MCF 10A (cell line): Measurements from ENCODE around the gene RIBC1. TPM values are rescaled to one million over a fixed set of nuclear protein-coding genes. Genes with fewer than 3 reads are reported as not detected.

Source experiments
- BruUV-seq: library from RNA; stranded (reverse); fragments of 400-500 nt; replicated peaks from 2 replicates; lab custom pipeline; 2021; lab: Mats Ljungman, UMichigan
- CTCF ChIA-PET: fragments of 300-600 bp; sonication (Branson Sonifier 250); formaldehyde crosslinking; extraction: SDS; loops from one replicate; lab custom pipeline; 2021; ENCODE audit warnings: antibody characterized with exemption, inconsistent platforms; lab: Yijun Ruan, JAX
- POLR2A ChIA-PET: fragments of 300-600, 350-650 bp; sonication (Branson Sonifier 250); formaldehyde crosslinking; extraction: SDS; loops from one replicate; lab custom pipeline; 2020; ENCODE audit warnings: antibody characterized with exemption, inconsistent platforms; lab: Yijun Ruan, JAX
- DNase-seq: peaks from one replicate; pipeline ENCODE4 v3.0.0-alpha.2; 2018; ENCODE audit not compliant: unreplicated experiment
- H3K27ac Mint-ChIP-seq: one replicate; pipeline ENCODE4 v1.8.0; 2022; ENCODE audit warnings: mild to moderate bottlenecking, low read depth, mixed read lengths; ENCODE audit not compliant: unreplicated experiment
- H3K27me3 Mint-ChIP-seq: one replicate; pipeline ENCODE4 v1.8.0; 2022; ENCODE audit warnings: mixed read lengths; ENCODE audit not compliant: insufficient read depth, unreplicated experiment
- H3K36me3 Mint-ChIP-seq: one replicate; pipeline ENCODE4 v1.8.0; 2022; ENCODE audit warnings: mild to moderate bottlenecking, moderate library complexity, mixed read lengths; ENCODE audit not compliant: insufficient read depth, unreplicated experiment
- H3K4me1 Mint-ChIP-seq: one replicate; pipeline ENCODE4 v1.8.0; 2022; ENCODE audit warnings: mixed read lengths; ENCODE audit not compliant: insufficient read depth, unreplicated experiment
- H3K4me3 Mint-ChIP-seq: one replicate; pipeline ENCODE4 v1.8.0; 2022; ENCODE audit warnings: mild to moderate bottlenecking, moderate library complexity, mixed read lengths; ENCODE audit not compliant: unreplicated experiment
- H3K9me3 Mint-ChIP-seq: one replicate; pipeline ENCODE4 v1.8.0; 2022; ENCODE audit warnings: mixed read lengths; ENCODE audit not compliant: unreplicated experiment
- intact Hi-C: fragments of 100-400 bp; cut with micrococcal nuclease; formaldehyde crosslinking; loops from 2 replicates; pipeline ENCODE4 v1.14.1; 2022
- microRNA-seq: library from miRNA; unstranded; fragments of <30 nt; microRNA quantifications from one replicate; pipeline ENCODE4 v1.2.0, GENCODE V29; 2022
- total RNA-seq: library from RNA; stranded (reverse); gene quantifications from 2 replicates; pipeline ENCODE4 v1.2.3, GENCODE V29; 2022
- TF ChIP-seq, protein P1 (sequence below): fragments of 200-600 bp; IDR thresholded peaks from one replicate; pipeline ENCODE4 v1.8.0; 2022; ENCODE audit warnings: antibody characterized with exemption, mild to moderate bottlenecking; ENCODE audit not compliant: unreplicated experiment

The RIBC1 gene
- total RNA-seq, 1 experiment from 2014 or later, result 0.82 TPM

- peaks cover 6% of the 10 kb centered on the region for H3K4me1 Mint-ChIP-seq
- no peaks in the 10 kb centered on the region for H3K36me3 Mint-ChIP-seq
- DNase-seq, result no peak
- no peaks in the 10 kb centered on the region for H3K9me3 Mint-ChIP-seq
- no peak overlapping the region for H3K4me3 Mint-ChIP-seq
- TF ChIP-seq, protein P1, sequence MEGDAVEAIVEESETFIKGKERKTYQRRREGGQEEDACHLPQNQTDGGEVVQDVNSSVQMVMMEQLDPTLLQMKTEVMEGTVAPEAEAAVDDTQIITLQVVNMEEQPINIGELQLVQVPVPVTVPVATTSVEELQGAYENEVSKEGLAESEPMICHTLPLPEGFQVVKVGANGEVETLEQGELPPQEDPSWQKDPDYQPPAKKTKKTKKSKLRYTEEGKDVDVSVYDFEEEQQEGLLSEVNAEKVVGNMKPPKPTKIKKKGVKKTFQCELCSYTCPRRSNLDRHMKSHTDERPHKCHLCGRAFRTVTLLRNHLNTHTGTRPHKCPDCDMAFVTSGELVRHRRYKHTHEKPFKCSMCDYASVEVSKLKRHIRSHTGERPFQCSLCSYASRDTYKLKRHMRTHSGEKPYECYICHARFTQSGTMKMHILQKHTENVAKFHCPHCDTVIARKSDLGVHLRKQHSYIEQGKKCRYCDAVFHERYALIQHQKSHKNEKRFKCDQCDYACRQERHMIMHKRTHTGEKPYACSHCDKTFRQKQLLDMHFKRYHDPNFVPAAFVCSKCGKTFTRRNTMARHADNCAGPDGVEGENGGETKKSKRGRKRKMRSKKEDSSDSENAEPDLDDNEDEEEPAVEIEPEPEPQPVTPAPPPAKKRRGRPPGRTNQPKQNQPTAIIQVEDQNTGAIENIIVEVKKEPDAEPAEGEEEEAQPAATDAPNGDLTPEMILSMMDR, result no peak
- BruUV-seq, result no TSS peak
- intact Hi-C loops, result no loop called here
- CTCF ChIA-PET, result interaction anchor here (0.6 to 0.8 kb wide), 2 partner anchors 41 to 405 kb away, joined by 3 to 5 read pairs; no protein-coding TSS in a partner anchor
- POLR2A ChIA-PET, result no interaction called here
- H3K27me3 Mint-ChIP-seq, result peaks cover 61% of the 10 kb centered on the region
- H3K27ac Mint-ChIP-seq, result no peak overlapping the region
Observed at GRCh38 chrX:53474707-53475106, 52.0 kb downstream of the RIBC1 start.

DNA sequence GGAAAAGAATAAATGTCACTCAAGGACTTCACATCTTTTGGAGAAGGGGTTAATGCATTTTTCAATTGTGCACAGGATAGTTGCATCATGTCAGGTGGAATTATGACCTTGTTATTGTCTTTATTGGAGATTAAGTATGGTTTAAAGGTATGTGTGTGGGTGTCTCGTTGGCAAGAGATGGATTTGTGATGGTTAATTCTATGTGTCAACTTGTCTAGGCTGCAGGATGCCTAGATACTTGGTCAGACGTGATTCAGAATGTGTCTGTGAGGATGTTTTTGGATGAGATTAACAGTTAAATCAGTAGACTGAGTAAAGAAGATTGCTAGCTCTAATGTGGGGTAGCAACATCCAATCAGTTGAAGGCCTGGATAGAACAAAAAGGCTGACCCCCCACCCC lies 53.7 kb downstream of the RIBC1 start:
- ChIA-PET CTCF (interaction anchor here (0.7 to 1.5 kb wide), 5 partner anchors 11 to 158 kb away, joined by 3 to 6 read pairs (median 4); no protein-coding TSS in a partner anchor), POLR2A (interaction anchor here (0.6 to 1.7 kb wide), 2 partner anchors 36 to 193 kb away, joined by 3 read pairs; no protein-coding TSS in a partner anchor)
- no peak overlapping the region for H3K27ac Mint-ChIP-seq
- peaks cover 10% of the 10 kb centered on the region for H3K4me1 Mint-ChIP-seq
- intact Hi-C loops, result no loop called here
- H3K27me3 Mint-ChIP-seq, result peaks cover 58% of the 10 kb centered on the region
- no peak overlapping the region for H3K4me3 Mint-ChIP-seq
- H3K9me3 Mint-ChIP-seq, result no peaks in the 10 kb centered on the region
- H3K36me3 Mint-ChIP-seq, result no peaks in the 10 kb centered on the region
- no TSS peak for BruUV-seq
- peak; percentile 65 for DNase-seq
- TF ChIP-seq, protein P1, result no peak

GRCh38 chrX:53479301-53479700 lies 56.6 kb downstream of the RIBC1 start:
- peaks cover 14% of the 10 kb centered on the region for H3K4me1 Mint-ChIP-seq
- CTCF ChIA-PET, result interaction anchor here (0.6 to 5.2 kb wide), 4 partner anchors 14 to 166 kb away, joined by 3 to 80 read pairs (median 56); no protein-coding TSS in a partner anchor
- DNase-seq, result no peak
- no peaks in the 10 kb centered on the region for H3K36me3 Mint-ChIP-seq
- H3K9me3 Mint-ChIP-seq, result no peaks in the 10 kb centered on the region
- BruUV-seq, result no TSS peak
- TF ChIP-seq, protein P1, result no peak
- POLR2A ChIA-PET, result no interaction called here
- intact Hi-C loops, result no loop called here
- no peak overlapping the region for H3K27ac Mint-ChIP-seq
- H3K4me3 Mint-ChIP-seq, result no peak overlapping the region
- H3K27me3 Mint-ChIP-seq, result peaks cover 57% of the 10 kb centered on the region

Small RNAs within 50 kb of the gene (microRNA-seq; reads per million reads assigned to microRNA genes)
- gene MIR6857, result not detected

Other genes starting within 250 kb of the RIBC1 start
- 163 and 167 TPM in 2 replicates for gene KDM5C, start 197.7 kb upstream of the RIBC1 start, total RNA-seq
- 19.8 and 23.0 TPM in 2 replicates for gene IQSEC2, start 141.3 kb upstream of the RIBC1 start, total RNA-seq
- gene SMC1A, start 219 bp upstream of the RIBC1 start, total RNA-seq, result 89.6 and 94.7 TPM in 2 replicates
- gene HSD17B10, start 11.5 kb downstream of the RIBC1 start, total RNA-seq, result 113 and 115 TPM in 2 replicates